ENCODE measurements around the gene SERPINB2. TPM values are rescaled to one million over a fixed set of nuclear protein-coding genes. Genes with fewer than 3 reads are reported as not detected.
A peak's percentile ranks its signal among the peaks of the same experiment; 100 is the strongest.

Gene SERPINB2
- total and polyA plus RNA-seq, 7 experiments from 2014 or later: 3.6 to 8.5 (median 4.9) TPM; not detected in 3

- ATAC-seq: no peak
These were observed 14.9 kb upstream of the SERPINB2 start for GRCh38 chr18:63872586-63872985.

GRCh38 chr18:63878343-63878742, 9.2 kb upstream of the SERPINB2 start:
- ChIA-PET POLR2A (no interaction called here), CTCF (no interaction called here)
- no peak for ATAC-seq
- Histone ChIP-seq H3K36me3 (ENCODE audit: control insufficient read depth in 2 of 3, insufficient read depth in 3 of 3, low read length in 3 of 3) (no peaks in the 10 kb centered on the region), H3K4me1 (ENCODE audit: control insufficient read depth in 2 of 2, insufficient read depth in 2 of 2, low read length in 2 of 2) (no peaks in the 10 kb centered on the region), H3K27me3 (ENCODE audit: control insufficient read depth in 2 of 2, insufficient read depth in 2 of 2, low read length in 2 of 2) (no peaks in the 10 kb centered on the region), H3K4me3 (ENCODE audit: low read length) (no peak overlapping the region), H3K27ac (ENCODE audit: low read depth, low read length) (no peak overlapping the region), H3K9me3 (ENCODE audit: control insufficient read depth in 2 of 3, low read length in 3 of 3) (no peaks in the 10 kb centered on the region)
- H3K27me3 Mint-ChIP-seq: peaks cover 0 to 12% (median 4%) of the 10 kb centered on the region in 5 donors
- H3K9me3 Mint-ChIP-seq: no peaks in the 10 kb centered on the region
- DNase-seq: no peak
- no peaks in the 10 kb centered on the region for H3K4me1 Mint-ChIP-seq
- intact Hi-C loops (cut with micrococcal nuclease): no loop called here
- no peak overlapping the region for H3K27ac Mint-ChIP-seq
- no peaks in the 10 kb centered on the region for H3K36me3 Mint-ChIP-seq
- H3K4me3 Mint-ChIP-seq: no peak overlapping the region

More at GRCh38 chr18:63872586-63872985, 14.9 kb upstream of the SERPINB2 start:
- no peaks in the 10 kb centered on the region for H3K4me1 Mint-ChIP-seq
- no peaks in the 10 kb centered on the region for H3K36me3 Mint-ChIP-seq
- no peaks in the 10 kb centered on the region for H3K36me3 ChIP-seq (ENCODE audit: control insufficient read depth in 2 of 3, insufficient read depth in 3 of 3, low read length in 3 of 3)
- H3K4me3 ChIP-seq (ENCODE audit: low read length): no peak overlapping the region
- no peak overlapping the region for H3K27ac ChIP-seq (ENCODE audit: low read depth, low read length)
- no peak overlapping the region for H3K27ac Mint-ChIP-seq
- CTCF ChIA-PET: no interaction called here
- intact Hi-C loops (cut with micrococcal nuclease): no loop called here
- no peak overlapping the region for H3K4me3 Mint-ChIP-seq
- POLR2A ChIA-PET: no interaction called here
- no peaks in the 10 kb centered on the region for H3K9me3 ChIP-seq (ENCODE audit: control insufficient read depth in 2 of 3, low read length in 3 of 3)
- no peaks in the 10 kb centered on the region for H3K27me3 ChIP-seq (ENCODE audit: control insufficient read depth in 2 of 2, insufficient read depth in 2 of 2, low read length in 2 of 2)
- no peaks in the 10 kb centered on the region for H3K4me1 ChIP-seq (ENCODE audit: control insufficient read depth in 2 of 2, insufficient read depth in 2 of 2, low read length in 2 of 2)
- H3K9me3 Mint-ChIP-seq: peaks cover 0 to 4% (median 0%) of the 10 kb centered on the region in 11 donors
- peaks cover 0 to 20% (median 9%) of the 10 kb centered on the region in 5 donors for H3K27me3 Mint-ChIP-seq
- DNase-seq: no peak

- ATAC-seq (peak; percentile 34), DNase-seq (no peak)
- Mint-ChIP-seq H3K4me3 (no peak overlapping the region), H3K9me3 (no peaks in the 10 kb centered on the region), H3K4me1 (no peaks in the 10 kb centered on the region), H3K27ac (no peak overlapping the region), H3K36me3 (no peaks in the 10 kb centered on the region), H3K27me3 (peaks cover 0 to 6% (median 4%) of the 10 kb centered on the region in 5 donors)
- no peaks in the 10 kb centered on the region for H3K4me1 ChIP-seq (ENCODE audit: control insufficient read depth in 2 of 2, insufficient read depth in 2 of 2, low read length in 2 of 2)
- H3K27me3 ChIP-seq (ENCODE audit: control insufficient read depth in 2 of 2, insufficient read depth in 2 of 2, low read length in 2 of 2): no peaks in the 10 kb centered on the region
- H3K4me3 ChIP-seq (ENCODE audit: low read length): no peak overlapping the region
- intact Hi-C loops (cut with micrococcal nuclease): no loop called here
- ChIA-PET CTCF (no interaction called here), POLR2A (no interaction called here)
- H3K9me3 ChIP-seq (ENCODE audit: control insufficient read depth in 2 of 3, low read length in 3 of 3): no peaks in the 10 kb centered on the region
- no peaks in the 10 kb centered on the region for H3K36me3 ChIP-seq (ENCODE audit: control insufficient read depth in 2 of 3, insufficient read depth in 3 of 3, low read length in 3 of 3)
- H3K27ac ChIP-seq (ENCODE audit: low read depth, low read length): no peak overlapping the region
These were observed 8.6 kb upstream of the SERPINB2 start for GRCh38 chr18:63878925-63879324.

- H3K27ac ChIP-seq (ENCODE audit: low read depth, low read length): no peak overlapping the region
These were observed 7.8 kb upstream of the SERPINB2 start for GRCh38 chr18:63879709-63880108.

GRCh38 chr18:63881851-63882250, 5.7 kb upstream of the SERPINB2 start:
- no peaks in the 10 kb centered on the region for H3K4me1 Mint-ChIP-seq
- no peak overlapping the region for H3K27ac ChIP-seq (ENCODE audit: low read depth, low read length)
- H3K36me3 Mint-ChIP-seq: no peaks in the 10 kb centered on the region
- ATAC-seq (no peak), DNase-seq (no peak)
- H3K27me3 ChIP-seq (ENCODE audit: control insufficient read depth in 2 of 2, insufficient read depth in 2 of 2, low read length in 2 of 2): no peaks in the 10 kb centered on the region
- peaks cover 4 to 13% (median 8%) of the 10 kb centered on the region in 5 donors for H3K27me3 Mint-ChIP-seq
- H3K27ac Mint-ChIP-seq: no peak overlapping the region
- intact Hi-C loops (cut with micrococcal nuclease): no loop called here
- H3K9me3 ChIP-seq (ENCODE audit: control insufficient read depth in 2 of 3, low read length in 3 of 3): no peaks in the 10 kb centered on the region
- no peak overlapping the region for H3K4me3 ChIP-seq (ENCODE audit: low read length)
- no peak overlapping the region for H3K4me3 Mint-ChIP-seq
- H3K4me1 ChIP-seq (ENCODE audit: control insufficient read depth in 2 of 2, insufficient read depth in 2 of 2, low read length in 2 of 2): no peaks in the 10 kb centered on the region
- ChIA-PET POLR2A (no interaction called here), CTCF (no interaction called here)
- peaks cover 0 to 2% (median 0%) of the 10 kb centered on the region in 11 donors for H3K9me3 Mint-ChIP-seq
- no peaks in the 10 kb centered on the region for H3K36me3 ChIP-seq (ENCODE audit: control insufficient read depth in 2 of 3, insufficient read depth in 3 of 3, low read length in 3 of 3)

More at GRCh38 chr18:63879709-63880108, 7.8 kb upstream of the SERPINB2 start:
- ChIA-PET CTCF (no interaction called here), POLR2A (no interaction called here)
- DNase-seq (no peak), ATAC-seq (no peak)
- Mint-ChIP-seq H3K4me3 (no peak overlapping the region), H3K36me3 (no peaks in the 10 kb centered on the region), H3K27me3 (peaks cover 0 to 10% (median 4%) of the 10 kb centered on the region in 5 donors), H3K9me3 (no peaks in the 10 kb centered on the region), H3K4me1 (no peaks in the 10 kb centered on the region), H3K27ac (no peak overlapping the region)
- Histone ChIP-seq H3K4me3 (ENCODE audit: low read length) (no peak overlapping the region), H3K27me3 (ENCODE audit: control insufficient read depth in 2 of 2, insufficient read depth in 2 of 2, low read length in 2 of 2) (no peaks in the 10 kb centered on the region), H3K4me1 (ENCODE audit: control insufficient read depth in 2 of 2, insufficient read depth in 2 of 2, low read length in 2 of 2) (no peaks in the 10 kb centered on the region), H3K36me3 (ENCODE audit: control insufficient read depth in 2 of 3, insufficient read depth in 3 of 3, low read length in 3 of 3) (no peaks in the 10 kb centered on the region), H3K9me3 (ENCODE audit: control insufficient read depth in 2 of 3, low read length in 3 of 3) (no peaks in the 10 kb centered on the region)
- intact Hi-C loops (cut with micrococcal nuclease): no loop called here

GRCh38 chr18:63882333-63883141, 5.0 kb upstream of the SERPINB2 start:
- DNase-seq (no peak), ATAC-seq (peak; percentile 69)
- Mint-ChIP-seq H3K27me3 (peaks cover 4 to 16% (median 8%) of the 10 kb centered on the region in 5 donors), H3K4me1 (no peaks in the 10 kb centered on the region), H3K27ac (no peak overlapping the region), H3K9me3 (peaks cover 0 to 2% (median 0%) of the 10 kb centered on the region in 11 donors), H3K36me3 (no peaks in the 10 kb centered on the region), H3K4me3 (no peak overlapping the region)
- Histone ChIP-seq H3K27me3 (ENCODE audit: control insufficient read depth in 2 of 2, insufficient read depth in 2 of 2, low read length in 2 of 2) (no peaks in the 10 kb centered on the region), H3K27ac (ENCODE audit: low read depth, low read length) (no peak overlapping the region), H3K9me3 (ENCODE audit: control insufficient read depth in 2 of 3, low read length in 3 of 3) (no peaks in the 10 kb centered on the region), H3K4me1 (ENCODE audit: control insufficient read depth in 2 of 2, insufficient read depth in 2 of 2, low read length in 2 of 2) (no peaks in the 10 kb centered on the region), H3K36me3 (ENCODE audit: control insufficient read depth in 2 of 3, insufficient read depth in 3 of 3, low read length in 3 of 3) (no peaks in the 10 kb centered on the region), H3K4me3 (ENCODE audit: low read length) (no peak overlapping the region)
- CTCF ChIA-PET: no interaction called here
- POLR2A ChIA-PET: no interaction called here
- intact Hi-C loops (cut with micrococcal nuclease): no loop called here

GRCh38 chr18:63883617-63884016, 3.9 kb upstream of the SERPINB2 start:
- Histone ChIP-seq H3K9me3 (ENCODE audit: control insufficient read depth in 2 of 3, low read length in 3 of 3) (no peaks in the 10 kb centered on the region), H3K4me1 (ENCODE audit: control insufficient read depth in 2 of 2, insufficient read depth in 2 of 2, low read length in 2 of 2) (no peaks in the 10 kb centered on the region), H3K36me3 (ENCODE audit: control insufficient read depth in 2 of 3, insufficient read depth in 3 of 3, low read length in 3 of 3) (no peaks in the 10 kb centered on the region), H3K27ac (ENCODE audit: low read depth, low read length) (no peak overlapping the region), H3K27me3 (ENCODE audit: control insufficient read depth in 2 of 2, insufficient read depth in 2 of 2, low read length in 2 of 2) (peaks cover 0 to 2% of the 10 kb centered on the region in 2 donors), H3K4me3 (ENCODE audit: low read length) (no peak overlapping the region)
- ChIA-PET POLR2A (no interaction called here), CTCF (no interaction called here)
- DNase-seq: no peak
- Mint-ChIP-seq H3K9me3 (peaks cover 0 to 2% (median 0%) of the 10 kb centered on the region in 11 donors), H3K4me3 (no peak overlapping the region), H3K27me3 (peaks cover 4 to 18% (median 8%) of the 10 kb centered on the region in 5 donors), H3K4me1 (no peaks in the 10 kb centered on the region), H3K36me3 (no peaks in the 10 kb centered on the region), H3K27ac (no peak overlapping the region)
- intact Hi-C loops (cut with micrococcal nuclease): no loop called here
- ATAC-seq: no peak

Data from naive thymus-derived CD4-positive, alpha-beta T cell (primary cell).